NCI-H1694 treated with DMSO at 0.1 percent for 48 hours (cell line): ENCODE measurements around the gene ZNF37A.
"Not testable (repeated sequence)": the region's sequence is repeated elsewhere in the genome, so short reads cannot be mapped to it uniquely, and the experiment has no call there.

Source experiments
- DNase-seq: peaks from one replicate; lab custom pipeline; 2025; lab: John Stamatoyannopoulos, UW

ZNF37A gene

DNA sequence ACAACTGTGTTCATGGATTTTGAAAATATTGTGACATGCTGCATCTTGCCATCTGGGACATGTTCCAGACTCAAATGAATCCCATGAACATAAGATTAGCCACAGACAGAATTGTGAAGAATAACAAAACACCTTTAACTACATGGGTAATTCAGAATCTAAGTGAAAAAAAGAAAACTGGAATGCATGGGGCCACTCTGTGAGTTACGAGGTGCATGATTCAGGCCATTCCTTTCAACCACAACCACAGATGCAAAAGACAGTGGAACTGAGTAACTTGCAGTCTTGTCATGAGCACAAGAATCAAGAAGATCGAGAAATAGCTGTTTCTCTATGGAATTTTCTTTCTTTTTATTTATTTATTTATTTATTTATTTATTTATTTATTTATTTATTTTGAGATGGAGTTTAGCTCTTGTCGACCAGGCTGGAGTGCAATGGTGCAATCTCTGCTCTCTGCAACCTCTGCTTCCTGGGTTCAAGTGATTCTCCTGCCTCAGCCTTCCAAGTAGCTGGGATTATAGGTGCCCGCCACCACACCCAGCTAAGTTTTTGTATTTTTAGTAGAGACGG is 56.8 kb downstream of the ZNF37A start:
- not testable (repeated sequence) for DNase-seq

GRCh38 chr10:38156416-38157269 is 62.5 kb downstream of the ZNF37A start:
- DNase-seq = no peak

GRCh38 chr10:38157270-38157685 is 63.1 kb downstream of the ZNF37A start:
- DNase-seq = no peak

GRCh38 chr10:38159004-38159403 is 64.9 kb downstream of the ZNF37A start:
- no peak for DNase-seq

GRCh38 chr10:38163617-38164016 is 69.5 kb downstream of the ZNF37A start:
- no peak for DNase-seq

- DNase-seq = no peak
Measured at GRCh38 chr10:38174336-38174735, 80.2 kb downstream of the ZNF37A start.

DNA sequence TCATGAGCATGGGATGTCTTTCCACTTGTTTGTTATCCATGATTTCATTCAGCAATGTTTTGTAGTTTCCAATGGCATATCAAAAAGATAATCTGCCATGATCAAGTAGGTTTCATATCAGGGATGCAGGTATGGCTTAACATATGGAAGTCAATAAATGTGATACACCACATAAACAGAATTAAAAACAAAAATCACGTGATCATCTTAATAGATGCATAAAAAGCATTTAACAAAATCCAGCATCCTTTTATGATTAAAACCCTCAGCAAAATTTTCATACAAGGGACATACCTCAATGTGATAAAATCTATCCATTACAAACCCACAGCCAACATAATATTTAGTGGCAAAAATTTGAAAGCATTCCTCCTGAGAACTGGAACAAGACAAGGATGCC is 90.3 kb downstream of the ZNF37A start:
- DNase-seq = no peak
